Sigmoid colon (tissue), 7 donors: ENCODE measurements around the gene FAM120AOS. TPM values are rescaled to one million over a fixed set of nuclear protein-coding genes. Genes with fewer than 3 reads are reported as not detected.

ENCODE experiments used
- DNase-seq: peaks from one replicate; pipeline ENCODE4 v3.0.0-alpha.2; 2019
- H3K27ac ChIP-seq, 4 donors: fragments of 200-600 bp; sonication (generic); one replicate each; pipeline ENCODE4 v1.5.1; 2016 to 2019; ENCODE audit warnings: mild to moderate bottlenecking in 1 of 4
- H3K27me3 ChIP-seq, 3 donors: fragments of 200-600 bp; sonication (generic); one replicate each; pipeline ENCODE4 v1.5.1; 2019; ENCODE audit warnings: mild to moderate bottlenecking in 1 of 3
- H3K36me3 ChIP-seq, 4 donors: fragments of 200-600 bp; sonication (generic); one replicate each; pipeline ENCODE4 v1.5.1; 2016 to 2019
- H3K4me1 ChIP-seq, 4 donors: fragments of 200-600 bp; sonication (generic); one replicate each; pipeline ENCODE4 v1.5.1; 2017 to 2019
- H3K4me3 ChIP-seq, 4 donors: fragments of 200-600 bp; sonication (generic); one replicate each; pipeline ENCODE4 v1.5.1; 2017 to 2019; ENCODE audit warnings: mild to moderate bottlenecking in 2 of 4, moderate library complexity in 1 of 4
- H3K9me3 ChIP-seq, 4 donors: fragments of 200-600 bp in 3 of 4; sonication (generic) in 3 of 4; one replicate each; pipeline versions ENCODE4 v1.5.1 to v1.6.1; 2013 to 2019
- CTCF ChIP-seq, 4 experiments: fragments of 450-650 bp in 3 of 4; fragments of 200-600 bp in 1 of 4; IDR thresholded peaks; one replicate each; pipeline ENCODE4 v1.5.1; 2016 to 2019; ENCODE audit warnings: antibody characterized with exemption in 4 of 4, mild to moderate bottlenecking in 3 of 4, moderate library complexity in 2 of 4
- EP300 ChIP-seq, 4 donors: sonication (generic); formaldehyde crosslinking; IDR thresholded peaks; one replicate each; pipeline ENCODE4 v1.6.1; 2017; ENCODE audit warnings: antibody characterized with exemption in 4 of 4
- POLR2A ChIP-seq, 2 donors: fragments of 450-650 bp; IDR thresholded peaks; one replicate each; pipeline ENCODE4 v1.6.1; 2016; ENCODE audit warnings: antibody characterized with exemption in 2 of 2, mild to moderate bottlenecking in 2 of 2, moderate library complexity in 2 of 2
- POLR2AphosphoS5 ChIP-seq, 4 donors: sonication (generic); formaldehyde crosslinking; IDR thresholded peaks; one replicate each; pipeline ENCODE4 v1.6.1; 2017; ENCODE audit warnings: antibody characterized with exemption in 4 of 4
- WGBS, 2 donors: extraction: QIAGEN DNeasy Blood & Tissue Kit; methylation state at CpG; one replicate each; pipeline ENCODE4 v1.1.7; 2013; 5-methylcytosine and 5-hydroxymethylcytosine counted together
- intact Hi-C: fragments of 100-400 bp; cut with DNase I; formaldehyde crosslinking; loops from one replicate; pipeline ENCODE4 v1.15.1; 2023
- polyA plus RNA-seq, 3 donors: library from polyadenylated mRNA; stranded (reverse); fragments of 200-250 nt; gene quantifications; one replicate each; pipeline ENCODE4 v1.2.3, GENCODE V29; 2013
- total RNA-seq, 4 donors: library from RNA; depleted of rRNA; stranded (reverse); fragments of >200 nt; gene quantifications; one replicate each; pipeline ENCODE4 v1.1.0, GENCODE V29; 2016
- donor health status: healthy with polysubstance abuse.
- donor health status: Bipolar disorder and iron deficiency.
- donor health status: healthy.

FAM120AOS gene
- total and polyA plus RNA-seq, 7 donors: 50.3 to 86.5 (median 63.1) TPM

- WGBS, 2 donors: 70 to 89% methylated on average over 5 of the region's 5 CpGs
- intact Hi-C loops: no loop called here
- TF ChIP-seq EP300 (IDR thresholded peaks at IDR 0.05): no peak
- TF ChIP-seq CTCF (IDR thresholded peaks at IDR 0.05): no peak
- TF ChIP-seq POLR2A (IDR thresholded peaks at IDR 0.05): no peak
- no peak for TF ChIP-seq POLR2AphosphoS5 (IDR thresholded peaks at IDR 0.05)
Measured at GRCh38 chr9:93427655-93428379, 25.6 kb downstream of the FAM120AOS start.

GRCh38 chr9:93422977-93423616, 30.3 kb downstream of the FAM120AOS start:
- H3K36me3 ChIP-seq: no peaks in the 10 kb centered on the region
- no peaks in the 10 kb centered on the region for H3K27me3 ChIP-seq
- intact Hi-C loops: no loop called here
- no peak for TF ChIP-seq EP300 (IDR thresholded peaks at IDR 0.05)
- no peak for TF ChIP-seq POLR2A (IDR thresholded peaks at IDR 0.05)
- no peak for TF ChIP-seq POLR2AphosphoS5 (IDR thresholded peaks at IDR 0.05)
- TF ChIP-seq CTCF (IDR thresholded peaks at IDR 0.05): no peak
- H3K4me1 ChIP-seq: peaks cover 0 to 11% (median 0%) of the 10 kb centered on the region in 4 donors
- no peak overlapping the region for H3K4me3 ChIP-seq
- H3K9me3 ChIP-seq: no peaks in the 10 kb centered on the region
- no peak for DNase-seq
- no peak overlapping the region for H3K27ac ChIP-seq
- 50 to 73% methylated on average over 10 of the region's 10 CpGs for WGBS, 2 donors

More at GRCh38 chr9:93427655-93428379, 25.6 kb downstream of the FAM120AOS start:
- no peak overlapping the region for H3K27ac ChIP-seq
- H3K4me3 ChIP-seq: no peak overlapping the region
- no peak for DNase-seq
- H3K36me3 ChIP-seq: no peaks in the 10 kb centered on the region
- H3K4me1 ChIP-seq: peaks cover 0 to 8% (median 0%) of the 10 kb centered on the region in 4 donors
- H3K9me3 ChIP-seq: no peaks in the 10 kb centered on the region
- H3K27me3 ChIP-seq: no peaks in the 10 kb centered on the region

DNA sequence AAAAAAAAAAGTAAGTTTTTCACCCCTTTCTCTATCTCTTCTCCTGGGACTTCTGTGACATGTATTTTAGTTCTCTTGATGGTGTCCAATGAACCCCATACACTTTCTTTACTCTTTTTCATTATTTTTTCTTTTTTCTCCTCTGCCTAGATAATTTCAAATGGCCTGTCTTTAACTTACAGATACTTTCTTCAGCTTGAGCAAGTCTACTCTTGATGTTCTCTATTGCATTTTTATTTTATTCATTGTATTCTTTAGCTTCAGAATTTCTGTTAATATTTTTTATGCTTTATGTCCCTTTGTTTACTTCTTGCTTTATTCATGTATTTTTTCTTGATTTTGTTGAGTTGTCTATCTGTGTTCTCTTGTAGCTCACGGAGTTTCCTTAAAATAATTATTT, 34.4 kb downstream of the FAM120AOS start:
- Histone ChIP-seq H3K4me3 (no peak overlapping the region), H3K27ac (no peak overlapping the region), H3K9me3 (no peaks in the 10 kb centered on the region), H3K4me1 (peaks cover 0 to 11% (median 0%) of the 10 kb centered on the region in 4 donors), H3K27me3 (no peaks in the 10 kb centered on the region), H3K36me3 (no peaks in the 10 kb centered on the region)
- intact Hi-C loops: no loop called here
- TF ChIP-seq CTCF (IDR thresholded peaks at IDR 0.05): no peak
- no peak for TF ChIP-seq EP300 (IDR thresholded peaks at IDR 0.05)
- TF ChIP-seq POLR2AphosphoS5 (IDR thresholded peaks at IDR 0.05): no peak
- no peak for TF ChIP-seq POLR2A (IDR thresholded peaks at IDR 0.05)
- 92 to 97% methylated on average over 1 of the region's 1 CpG for WGBS, 2 donors
- no peak for DNase-seq

DNA sequence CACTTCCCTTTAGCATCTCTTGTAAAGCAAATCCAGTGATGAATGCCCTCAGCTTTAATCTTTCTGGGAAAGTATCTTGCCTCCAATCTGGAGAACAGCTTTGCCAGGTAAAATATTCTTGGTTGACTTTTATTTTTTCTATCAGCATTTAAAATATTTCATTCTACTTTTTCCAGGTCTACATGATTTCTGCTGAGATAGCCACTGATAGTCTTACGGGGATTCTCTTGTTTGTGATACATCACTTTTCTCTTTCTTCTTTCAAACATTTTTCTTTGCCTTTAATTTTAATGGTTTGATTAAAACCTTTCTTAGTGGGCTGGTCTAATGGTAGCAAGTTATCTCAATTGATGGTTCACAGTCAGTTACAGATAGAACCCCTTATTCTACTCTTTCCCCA, 35.8 kb downstream of the FAM120AOS start:
- no peaks in the 10 kb centered on the region for H3K27me3 ChIP-seq
- no peak overlapping the region for H3K4me3 ChIP-seq
- 95 to 100% methylated on average over 1 of the region's 1 CpG for WGBS, 2 donors
- no peak for TF ChIP-seq POLR2A (IDR thresholded peaks at IDR 0.05)
- no peak for TF ChIP-seq CTCF (IDR thresholded peaks at IDR 0.05)
- no peak for TF ChIP-seq POLR2AphosphoS5 (IDR thresholded peaks at IDR 0.05)
- TF ChIP-seq EP300 (IDR thresholded peaks at IDR 0.05): no peak
- DNase-seq: no peak
- no peaks in the 10 kb centered on the region for H3K36me3 ChIP-seq
- no peaks in the 10 kb centered on the region for H3K9me3 ChIP-seq
- no peak overlapping the region for H3K27ac ChIP-seq
- intact Hi-C loops: no loop called here
- peaks cover 0 to under 1% (median 0%) of the 10 kb centered on the region in 4 donors for H3K4me1 ChIP-seq
